IPS-NIHi7 (cell line): Measurements from ENCODE around the gene ACRBP.

ENCODE experiments used
- DNase-seq: peaks from one replicate; pipeline ENCODE4 v3.0.0; 2012; ENCODE audit warnings: mixed read lengths; ENCODE audit errors: extremely low spot score

Gene ACRBP

GRCh38 chr12:6647083-6647604, at the start of gene ACRBP:
TSS of gene ACRBP (minus strand) at chr12:6647432. CDS start at chr12:6647366, 66 bp downstream.
- peak; percentile 94 for DNase-seq

GRCh38 chr12:6695313-6696045, 48.2 kb upstream of the ACRBP start:
- DNase-seq: no peak

- no peak for DNase-seq
Measured at GRCh38 chr12:6694701-6695100, 47.5 kb upstream of the ACRBP start.

- no peak for DNase-seq
Measured at GRCh38 chr12:6693832-6694355, 46.7 kb upstream of the ACRBP start.

- no peak for DNase-seq
Measured at GRCh38 chr12:6692888-6693287, 45.7 kb upstream of the ACRBP start.

- DNase-seq: no peak
Measured at GRCh38 chr12:6691473-6691872, 44.2 kb upstream of the ACRBP start.

GRCh38 chr12:6688999-6689882, 42.0 kb upstream of the ACRBP start, which contains the start of gene ZNF384:
TSS of gene ZNF384 (minus strand) at chr12:6689375. CDS start at chr12:6679520, 9,855 bp downstream.
- peak; percentile 97 for DNase-seq

GRCh38 chr12:6688543-6688998, 41.3 kb upstream of the ACRBP start:
- DNase-seq: no peak

- no peak for DNase-seq
Measured at GRCh38 chr12:6685814-6686213, 38.6 kb upstream of the ACRBP start.

GRCh38 chr12:6684609-6685008, 37.4 kb upstream of the ACRBP start:
- peak; percentile 47 for DNase-seq

GRCh38 chr12:6676962-6677361, 29.7 kb upstream of the ACRBP start:
- DNase-seq: no peak

- DNase-seq: no peak
Measured at GRCh38 chr12:6672143-6672542, 24.9 kb upstream of the ACRBP start.

GRCh38 chr12:6667559-6668210, 20.5 kb upstream of the ACRBP start:
- DNase-seq: peak; percentile 45

GRCh38 chr12:6666211-6666610, 19.0 kb upstream of the ACRBP start:
- no peak for DNase-seq

GRCh38 chr12:6664902-6665301, 17.7 kb upstream of the ACRBP start:
- DNase-seq: no peak

GRCh38 chr12:6662906-6663742, 15.9 kb upstream of the ACRBP start, which contains the start of gene ING4:
TSS of gene ING4 (minus strand) at chr12:6663119. CDS start at chr12:6663101, 18 bp downstream.
- DNase-seq: peak; percentile 99

- DNase-seq: peak; percentile 76
Measured at GRCh38 chr12:6662602-6662905, 15.3 kb upstream of the ACRBP start.

GRCh38 chr12:6653987-6654386, 6.8 kb upstream of the ACRBP start:
- DNase-seq: no peak

GRCh38 chr12:6653342-6653741, 6.1 kb upstream of the ACRBP start:
- no peak for DNase-seq

GRCh38 chr12:6652391-6652790, 5.2 kb upstream of the ACRBP start:
- DNase-seq: no peak

GRCh38 chr12:6650832-6651231, 3.6 kb upstream of the ACRBP start:
- DNase-seq: no peak
